ENCODE results near the gene PLA1A.

Gene PLA1A

GRCh38 chr3:119641416-119641815, 43.7 kb downstream of the PLA1A start:
- no peak for FAIRE-seq

- no peak for FAIRE-seq
Measured at GRCh38 chr3:119642746-119643473, 45.2 kb downstream of the PLA1A start.

- no peak for FAIRE-seq
Measured at GRCh38 chr3:119643528-119643927, 45.8 kb downstream of the PLA1A start.

GRCh38 chr3:119644481-119644880, 46.8 kb downstream of the PLA1A start:
- FAIRE-seq, result no peak

- no peak for FAIRE-seq
Measured at GRCh38 chr3:119645813-119646212, 48.1 kb downstream of the PLA1A start.

- no peak for FAIRE-seq
Measured at GRCh38 chr3:119647171-119647570, 49.5 kb downstream of the PLA1A start.

- FAIRE-seq, result no peak
Measured at GRCh38 chr3:119647843-119648575, 50.3 kb downstream of the PLA1A start.

GRCh38 chr3:119649761-119650160, 52.1 kb downstream of the PLA1A start:
- FAIRE-seq, result no peak

- FAIRE-seq, result no peak
Measured at GRCh38 chr3:119652306-119653033, 54.8 kb downstream of the PLA1A start.

GRCh38 chr3:119653876-119654275, 56.2 kb downstream of the PLA1A start:
- no peak for FAIRE-seq

GRCh38 chr3:119657887-119658702, 60.4 kb downstream of the PLA1A start:
- FAIRE-seq, result no peak

GRCh38 chr3:119658994-119659393, 61.3 kb downstream of the PLA1A start:
- FAIRE-seq, result no peak

- FAIRE-seq, result no peak
Measured at GRCh38 chr3:119659606-119660291, 62.1 kb downstream of the PLA1A start.

GRCh38 chr3:119660474-119661440, 63.1 kb downstream of the PLA1A start, which contains the start of gene POPDC2:
Gene POPDC2, minus strand, starts transcription at chr3:119660589. Its CDS starts 166 bp downstream, at chr3:119660423.
- FAIRE-seq, result no peak

GRCh38 chr3:119662604-119663373, 65.1 kb downstream of the PLA1A start:
- no peak for FAIRE-seq

GRCh38 chr3:119663885-119664284, 66.2 kb downstream of the PLA1A start:
- FAIRE-seq, result no peak

- FAIRE-seq, result no peak
Measured at GRCh38 chr3:119664370-119664769, 66.7 kb downstream of the PLA1A start.

GRCh38 chr3:119664850-119665379, 67.2 kb downstream of the PLA1A start:
- no peak for FAIRE-seq

GRCh38 chr3:119665954-119666559, 68.4 kb downstream of the PLA1A start:
- no peak for FAIRE-seq
